ENCODE measurements around the gene CHRND. TPM values are rescaled to one million over a fixed set of nuclear protein-coding genes. Genes with fewer than 3 reads are reported as not detected.

CHRND gene
- total RNA-seq, 2 donors from 2014 or later: not detected

DNA sequence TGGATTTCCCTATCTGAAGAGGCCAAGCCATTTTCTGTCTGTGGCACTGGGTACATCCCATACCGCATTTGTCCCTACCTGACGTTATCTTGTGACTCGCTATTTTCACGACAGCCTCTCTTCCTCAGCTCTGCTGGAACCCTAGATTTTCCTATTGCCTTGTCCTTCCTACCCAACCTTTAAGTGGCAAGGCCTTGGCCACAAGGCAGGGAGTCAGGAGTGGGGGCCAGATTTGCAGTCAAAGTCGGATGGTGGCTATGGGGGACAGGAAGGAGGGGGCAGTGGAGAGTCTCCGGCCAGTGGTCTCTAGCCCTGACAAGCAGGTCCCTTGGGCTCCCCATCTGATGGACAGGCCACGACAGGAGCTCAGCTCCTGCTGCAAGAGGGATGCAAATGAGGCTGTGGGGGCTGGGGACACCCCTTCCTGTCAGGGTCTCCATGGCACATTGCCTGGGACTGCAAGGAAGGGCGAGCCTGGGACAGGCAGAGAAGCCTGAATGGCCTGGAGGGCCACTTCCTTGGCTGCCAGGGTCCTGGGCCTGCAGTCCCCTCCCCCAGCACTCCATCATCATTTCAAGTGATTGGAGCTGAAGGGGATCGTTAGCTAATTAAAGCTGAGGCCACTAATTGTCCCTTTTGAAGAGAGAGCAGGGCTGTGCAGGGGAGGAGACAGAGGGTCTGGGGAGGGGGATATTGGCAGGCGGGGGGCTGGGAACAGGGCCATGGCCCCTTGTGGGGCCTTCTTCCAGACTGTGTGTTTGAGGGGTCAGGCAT, 32.1 kb upstream of the CHRND start:
- H3K27me3 ChIP-seq: no peaks in the 10 kb centered on the region
- H3K4me3 ChIP-seq: no peak overlapping the region
- DNase-seq: no peak
- no peaks in the 10 kb centered on the region for H3K36me3 ChIP-seq
- no peaks in the 10 kb centered on the region for H3K4me1 ChIP-seq
- no peak overlapping the region for H3K9ac ChIP-seq (ENCODE audit: low read depth in 2 of 2, low read length in 2 of 2)
- H3K9me3 ChIP-seq: no peaks in the 10 kb centered on the region
- intact Hi-C loops (cut with DNase I): no loop called here
- TF ChIP-seq, protein P1, sequence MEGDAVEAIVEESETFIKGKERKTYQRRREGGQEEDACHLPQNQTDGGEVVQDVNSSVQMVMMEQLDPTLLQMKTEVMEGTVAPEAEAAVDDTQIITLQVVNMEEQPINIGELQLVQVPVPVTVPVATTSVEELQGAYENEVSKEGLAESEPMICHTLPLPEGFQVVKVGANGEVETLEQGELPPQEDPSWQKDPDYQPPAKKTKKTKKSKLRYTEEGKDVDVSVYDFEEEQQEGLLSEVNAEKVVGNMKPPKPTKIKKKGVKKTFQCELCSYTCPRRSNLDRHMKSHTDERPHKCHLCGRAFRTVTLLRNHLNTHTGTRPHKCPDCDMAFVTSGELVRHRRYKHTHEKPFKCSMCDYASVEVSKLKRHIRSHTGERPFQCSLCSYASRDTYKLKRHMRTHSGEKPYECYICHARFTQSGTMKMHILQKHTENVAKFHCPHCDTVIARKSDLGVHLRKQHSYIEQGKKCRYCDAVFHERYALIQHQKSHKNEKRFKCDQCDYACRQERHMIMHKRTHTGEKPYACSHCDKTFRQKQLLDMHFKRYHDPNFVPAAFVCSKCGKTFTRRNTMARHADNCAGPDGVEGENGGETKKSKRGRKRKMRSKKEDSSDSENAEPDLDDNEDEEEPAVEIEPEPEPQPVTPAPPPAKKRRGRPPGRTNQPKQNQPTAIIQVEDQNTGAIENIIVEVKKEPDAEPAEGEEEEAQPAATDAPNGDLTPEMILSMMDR (IDR thresholded peaks at IDR 0.05): no peak
- H3K27ac ChIP-seq: no peak overlapping the region

DNA sequence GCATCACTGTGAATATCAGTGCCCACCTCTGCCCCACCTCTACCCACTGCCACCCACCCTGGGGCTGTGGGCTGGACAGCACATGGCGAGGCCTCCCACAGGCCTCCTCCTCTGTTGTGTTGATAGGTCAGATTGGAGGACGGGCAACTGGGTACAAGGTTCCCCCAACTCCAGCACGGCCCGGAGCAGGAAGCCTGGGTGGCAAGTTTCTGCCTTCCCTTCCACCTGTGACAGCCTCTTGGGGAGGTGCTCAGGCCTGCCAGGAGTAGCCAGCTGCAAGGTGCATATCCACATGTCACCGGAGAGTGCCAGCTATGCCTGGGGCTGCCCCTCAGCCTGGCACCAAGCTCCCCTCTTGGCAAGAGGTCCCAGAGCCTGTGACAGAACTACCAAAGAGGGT, 31.4 kb upstream of the CHRND start:
- intact Hi-C loops (cut with DNase I): no loop called here
- DNase-seq: no peak
- H3K9me3 ChIP-seq: no peaks in the 10 kb centered on the region
- TF ChIP-seq, protein P1 (IDR thresholded peaks at IDR 0.05): no peak
- no peaks in the 10 kb centered on the region for H3K4me1 ChIP-seq
- H3K9ac ChIP-seq (ENCODE audit: low read depth in 2 of 2, low read length in 2 of 2): no peak overlapping the region
- H3K36me3 ChIP-seq: no peaks in the 10 kb centered on the region
- H3K27ac ChIP-seq: no peak overlapping the region
- H3K27me3 ChIP-seq: no peaks in the 10 kb centered on the region
- no peak overlapping the region for H3K4me3 ChIP-seq

DNA sequence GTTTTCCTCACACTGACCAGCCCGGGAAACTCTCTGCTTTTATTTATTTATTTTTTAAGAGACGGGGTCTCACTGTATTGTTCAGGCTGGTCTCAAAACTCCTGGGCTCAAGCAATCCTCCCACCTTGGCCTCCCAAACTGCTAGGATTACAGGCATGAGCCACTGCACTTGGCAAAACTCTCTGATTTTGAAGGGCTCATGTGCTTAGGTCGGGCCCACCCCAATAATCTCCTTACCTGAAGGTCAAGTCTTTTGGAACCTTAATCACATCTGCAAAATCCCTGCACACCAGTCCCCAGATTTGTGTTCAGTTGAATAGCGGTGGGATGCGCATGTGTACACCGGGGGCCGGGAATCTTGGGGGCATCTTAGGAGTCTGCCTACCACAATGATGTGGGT, 30.7 kb upstream of the CHRND start:
- DNase-seq: no peak
- Histone ChIP-seq H3K9me3 (no peaks in the 10 kb centered on the region), H3K4me3 (no peak overlapping the region), H3K4me1 (no peaks in the 10 kb centered on the region), H3K36me3 (no peaks in the 10 kb centered on the region), H3K27me3 (no peaks in the 10 kb centered on the region), H3K9ac (ENCODE audit: low read depth in 2 of 2, low read length in 2 of 2) (no peak overlapping the region), H3K27ac (no peak overlapping the region)
- intact Hi-C loops (cut with DNase I): no loop called here
- TF ChIP-seq, protein P1 (IDR thresholded peaks at IDR 0.05): no peak

DNA sequence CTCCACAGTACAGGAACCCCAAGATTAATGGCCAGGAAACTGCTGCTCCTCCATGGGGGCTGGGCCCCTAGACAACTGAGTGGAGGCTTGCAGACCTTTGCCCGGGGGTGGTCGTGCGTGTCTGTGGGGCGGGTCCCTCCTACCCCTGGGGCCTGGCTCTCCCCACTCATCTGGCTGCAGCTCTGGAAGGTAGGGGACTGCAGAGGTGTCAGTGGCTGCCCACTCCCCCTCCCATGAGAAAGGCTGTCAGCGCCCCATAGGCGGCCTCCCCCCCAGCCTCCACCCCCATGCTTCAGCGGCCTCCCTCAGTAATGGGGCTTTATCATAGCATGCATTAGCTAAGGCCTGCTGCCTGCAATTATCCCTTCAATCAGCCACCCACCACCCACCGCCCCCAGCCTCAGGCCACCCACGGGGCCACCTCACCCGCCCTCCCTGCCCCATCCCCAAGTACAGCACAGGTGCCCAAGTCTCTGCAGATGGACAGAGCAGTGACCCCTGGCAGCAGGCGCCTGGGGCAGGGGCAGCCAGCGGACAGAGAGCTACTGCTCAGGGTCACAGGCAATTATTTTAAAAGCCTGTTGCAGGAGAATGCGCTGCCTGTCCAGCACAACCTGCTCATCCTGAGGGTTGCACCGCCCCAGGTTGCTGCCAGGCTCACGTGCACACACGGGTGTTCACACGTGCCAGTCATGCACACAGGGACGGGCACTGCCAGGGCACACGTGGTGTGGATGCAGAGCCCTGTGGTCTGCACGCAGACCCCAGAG, 29.3 kb upstream of the CHRND start:
- H3K9me3 ChIP-seq: no peaks in the 10 kb centered on the region
- H3K27me3 ChIP-seq: no peaks in the 10 kb centered on the region
- no peaks in the 10 kb centered on the region for H3K4me1 ChIP-seq
- H3K9ac ChIP-seq (ENCODE audit: low read depth in 2 of 2, low read length in 2 of 2): no peak overlapping the region
- H3K27ac ChIP-seq: no peak overlapping the region
- intact Hi-C loops (cut with DNase I): no loop called here
- DNase-seq: no peak
- no peak overlapping the region for H3K4me3 ChIP-seq
- no peaks in the 10 kb centered on the region for H3K36me3 ChIP-seq
- TF ChIP-seq, protein P1 (IDR thresholded peaks at IDR 0.05): no peak

DNA sequence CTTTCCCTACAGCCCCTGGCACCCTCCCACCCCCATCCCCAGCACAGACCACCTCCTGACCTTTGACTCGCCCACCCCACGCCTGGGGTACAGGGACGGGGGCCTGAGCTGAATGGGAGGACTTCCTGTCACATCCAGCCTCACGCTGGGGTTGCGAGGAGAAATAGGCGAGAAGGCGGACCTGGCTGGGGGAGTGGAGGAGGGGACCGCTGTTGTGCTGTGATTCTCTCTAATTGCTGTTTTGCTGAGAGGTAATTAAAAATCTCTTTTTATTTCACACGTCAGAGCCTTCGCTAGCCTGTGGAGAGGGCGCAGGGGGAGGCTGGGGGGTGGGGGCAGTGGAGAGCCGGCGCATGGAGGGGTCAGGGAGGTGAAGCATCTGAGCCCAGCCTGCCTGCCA, 28.6 kb upstream of the CHRND start:
- Histone ChIP-seq H3K9ac (ENCODE audit: low read depth in 2 of 2, low read length in 2 of 2) (no peak overlapping the region), H3K27ac (no peak overlapping the region), H3K27me3 (peaks cover 2% of the 10 kb centered on the region), H3K4me3 (no peak overlapping the region), H3K36me3 (no peaks in the 10 kb centered on the region), H3K9me3 (no peaks in the 10 kb centered on the region), H3K4me1 (no peaks in the 10 kb centered on the region)
- TF ChIP-seq, protein P1 (IDR thresholded peaks at IDR 0.05): no peak
- DNase-seq: no peak
- intact Hi-C loops (cut with DNase I): no loop called here

Measured in colonic mucosa (tissue), 4 donors.